Measurements from ENCODE around the gene PTTG2. TPM values are rescaled to one million over a fixed set of nuclear protein-coding genes. Genes with fewer than 3 reads are reported as not detected.

The PTTG2 gene
- polyA plus RNA-seq, 1 experiment, result not detected

DNA sequence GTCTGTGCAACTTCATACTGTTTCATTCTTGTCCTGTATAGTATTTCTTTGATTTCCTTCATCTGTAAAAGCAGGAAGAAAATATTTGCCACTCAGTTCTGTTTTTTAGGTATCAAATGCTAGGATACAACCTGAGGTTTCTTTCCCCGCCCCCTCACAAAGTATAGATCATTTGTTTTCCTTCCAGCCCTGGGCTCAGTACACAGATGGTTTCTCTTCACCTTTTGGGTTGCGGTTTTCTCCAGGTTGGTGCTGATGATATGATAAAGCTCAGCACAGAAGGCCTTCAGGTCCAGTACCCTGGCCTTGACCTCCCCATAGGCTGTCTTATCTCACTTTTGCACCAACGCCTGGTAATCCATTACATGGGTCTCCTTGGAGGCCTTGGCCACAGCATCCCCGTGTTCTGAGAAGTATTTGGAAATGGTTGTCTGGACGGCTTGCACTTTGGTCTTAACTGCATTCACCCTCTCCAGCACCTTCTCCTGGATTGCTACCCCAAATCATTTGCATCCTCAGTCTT is 35.2 kb downstream of the PTTG2 start:
- H3K27me3 ChIP-seq (ENCODE audit: control insufficient read depth, insufficient read depth, low read length), result no peaks in the 10 kb centered on the region
- no peak for TF ChIP-seq CTCF (IDR thresholded peaks at IDR 0.05; ENCODE audit: insufficient read depth, low read depth, low read length)
- CTCF ChIA-PET, result no interaction called here
- H3K36me3 ChIP-seq (ENCODE audit: control insufficient read depth, insufficient read depth, low read length), result no peaks in the 10 kb centered on the region
- DNase-seq (ENCODE audit: low read depth), result no peak
- POLR2A ChIA-PET, result no interaction called here
- H3K4me3 ChIP-seq (ENCODE audit: low read depth, low read length), result no peak overlapping the region

- no peak for DNase-seq (ENCODE audit: low read depth)
- no peak for TF ChIP-seq CTCF (IDR thresholded peaks at IDR 0.05; ENCODE audit: insufficient read depth, low read depth, low read length)
- Histone ChIP-seq H3K27me3 (ENCODE audit: control insufficient read depth, insufficient read depth, low read length) (no peaks in the 10 kb centered on the region), H3K36me3 (ENCODE audit: control insufficient read depth, insufficient read depth, low read length) (no peaks in the 10 kb centered on the region), H3K4me3 (ENCODE audit: low read depth, low read length) (no peak overlapping the region)
- ChIA-PET POLR2A (no interaction called here), CTCF (interaction anchor here (1.1 kb wide), 1 partner anchor 35 kb away, joined by 3 read pairs; no protein-coding TSS in a partner anchor)
Observed at GRCh38 chr4:37995981-37996775, 36.0 kb downstream of the PTTG2 start.

DNA sequence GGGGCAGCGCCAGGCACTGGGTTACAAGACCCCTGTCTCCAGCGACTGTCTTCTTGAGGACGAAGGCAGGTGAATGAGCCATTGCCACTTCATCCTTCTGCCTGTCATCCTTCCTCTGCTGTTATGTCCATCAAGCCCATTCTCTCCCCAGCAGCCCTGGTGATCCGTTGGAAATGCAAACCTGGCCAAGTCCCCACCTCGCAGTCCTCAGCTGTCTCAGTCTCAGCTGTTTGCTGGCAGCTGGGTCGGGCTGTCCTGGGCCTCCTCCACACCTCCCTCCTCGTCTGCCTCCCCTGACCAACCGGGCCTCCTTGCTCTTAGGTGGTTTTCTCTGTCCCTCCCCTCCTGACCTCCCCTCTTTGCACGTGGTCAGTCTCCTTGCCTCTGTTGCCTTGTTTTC is 38.0 kb downstream of the PTTG2 start:
- no peak for TF ChIP-seq CTCF (IDR thresholded peaks at IDR 0.05; ENCODE audit: insufficient read depth, low read depth, low read length)
- POLR2A ChIA-PET, result no interaction called here
- CTCF ChIA-PET, result no interaction called here
- Histone ChIP-seq H3K36me3 (ENCODE audit: control insufficient read depth, insufficient read depth, low read length) (no peaks in the 10 kb centered on the region), H3K4me3 (ENCODE audit: low read depth, low read length) (no peak overlapping the region), H3K27me3 (ENCODE audit: control insufficient read depth, insufficient read depth, low read length) (no peaks in the 10 kb centered on the region)
- no peak for DNase-seq (ENCODE audit: low read depth)

DNA sequence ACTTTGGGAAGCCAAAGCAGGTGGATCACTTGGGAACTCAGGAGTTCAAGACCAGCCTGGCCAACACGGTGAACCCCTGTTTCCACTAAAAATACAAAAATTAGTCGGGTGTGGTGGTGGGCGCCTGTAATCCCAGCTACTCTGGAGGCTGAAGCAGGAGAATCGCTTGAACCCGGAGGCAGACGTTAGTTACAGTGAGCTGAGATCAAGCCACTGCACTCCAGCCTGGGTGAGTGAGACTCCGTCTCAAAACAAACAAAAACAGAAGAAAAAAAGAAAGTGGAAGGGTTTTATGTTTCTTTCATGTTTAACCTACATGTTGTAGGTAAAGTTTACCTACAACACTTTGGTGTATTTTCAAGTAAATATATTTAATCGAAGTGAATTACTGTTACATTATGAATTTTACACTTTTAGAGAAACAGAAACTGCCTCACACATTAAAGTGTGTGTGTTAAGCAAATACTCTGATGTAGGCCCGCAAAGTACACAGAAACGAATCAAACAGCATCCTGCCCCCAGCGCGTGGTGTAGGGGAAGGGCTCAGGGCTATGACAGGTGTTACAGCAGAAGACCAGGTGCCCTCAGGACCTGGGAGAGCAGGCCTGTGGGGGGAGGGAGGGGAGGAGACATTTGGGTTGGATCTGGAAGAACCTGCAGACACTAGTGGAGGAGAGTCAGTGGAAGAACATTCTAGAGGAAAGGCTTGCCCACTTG is 39.0 kb downstream of the PTTG2 start:
- no peaks in the 10 kb centered on the region for H3K36me3 ChIP-seq (ENCODE audit: control insufficient read depth, insufficient read depth, low read length)
- no peaks in the 10 kb centered on the region for H3K27me3 ChIP-seq (ENCODE audit: control insufficient read depth, insufficient read depth, low read length)
- H3K4me3 ChIP-seq (ENCODE audit: low read depth, low read length), result no peak overlapping the region
- DNase-seq (ENCODE audit: low read depth), result no peak
- ChIA-PET POLR2A (no interaction called here), CTCF (no interaction called here)
- TF ChIP-seq CTCF (IDR thresholded peaks at IDR 0.05; ENCODE audit: insufficient read depth, low read depth, low read length), result no peak

DNA sequence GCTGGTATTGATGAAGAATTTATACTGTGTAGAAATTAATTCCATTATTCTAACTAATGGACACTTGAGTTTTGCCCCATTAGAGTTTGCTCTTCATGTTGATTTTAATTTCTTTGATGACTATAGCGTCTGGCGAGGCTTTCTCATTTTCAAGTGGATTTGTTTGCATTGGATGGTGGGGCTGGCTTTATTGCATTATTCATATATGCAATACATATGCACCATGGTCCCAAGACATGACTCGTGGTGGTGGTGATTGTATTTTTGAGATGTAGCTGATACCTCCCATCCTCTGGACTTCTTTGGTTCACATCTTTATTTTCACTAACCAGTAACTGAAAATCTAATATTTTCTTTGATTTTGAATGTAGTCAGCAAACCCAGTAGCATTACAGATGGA is 39.8 kb downstream of the PTTG2 start:
- H3K36me3 ChIP-seq (ENCODE audit: control insufficient read depth, insufficient read depth, low read length), result no peaks in the 10 kb centered on the region
- no peaks in the 10 kb centered on the region for H3K27me3 ChIP-seq (ENCODE audit: control insufficient read depth, insufficient read depth, low read length)
- H3K4me3 ChIP-seq (ENCODE audit: low read depth, low read length), result no peak overlapping the region
- no peak for DNase-seq (ENCODE audit: low read depth)
- TF ChIP-seq CTCF (IDR thresholded peaks at IDR 0.05; ENCODE audit: insufficient read depth, low read depth, low read length), result no peak
- ChIA-PET CTCF (no interaction called here), POLR2A (no interaction called here)
